ENCODE results near the gene NEK10.

Gene NEK10

GRCh38 chr3:27080258-27080525 is 289.0 kb downstream of the NEK10 start:
- H3K4me3 ChIP-seq (ENCODE audit: low read depth in 1 of 2, low read length in 1 of 2), result no peak overlapping the region
- H3K27ac ChIP-seq, result no peak overlapping the region
- no peaks in the 10 kb centered on the region for H3K4me1 ChIP-seq (ENCODE audit: control insufficient read depth in 1 of 2, insufficient read depth in 1 of 2, low read depth in 1 of 2, low read length in 1 of 2)
- H3K36me3 ChIP-seq, result no peaks in the 10 kb centered on the region
- TF ChIP-seq CTCF (IDR thresholded peaks at IDR 0.05), result no peak
- H3K9me3 ChIP-seq, result no peaks in the 10 kb centered on the region
- H3K27me3 ChIP-seq, result no peaks in the 10 kb centered on the region

DNA sequence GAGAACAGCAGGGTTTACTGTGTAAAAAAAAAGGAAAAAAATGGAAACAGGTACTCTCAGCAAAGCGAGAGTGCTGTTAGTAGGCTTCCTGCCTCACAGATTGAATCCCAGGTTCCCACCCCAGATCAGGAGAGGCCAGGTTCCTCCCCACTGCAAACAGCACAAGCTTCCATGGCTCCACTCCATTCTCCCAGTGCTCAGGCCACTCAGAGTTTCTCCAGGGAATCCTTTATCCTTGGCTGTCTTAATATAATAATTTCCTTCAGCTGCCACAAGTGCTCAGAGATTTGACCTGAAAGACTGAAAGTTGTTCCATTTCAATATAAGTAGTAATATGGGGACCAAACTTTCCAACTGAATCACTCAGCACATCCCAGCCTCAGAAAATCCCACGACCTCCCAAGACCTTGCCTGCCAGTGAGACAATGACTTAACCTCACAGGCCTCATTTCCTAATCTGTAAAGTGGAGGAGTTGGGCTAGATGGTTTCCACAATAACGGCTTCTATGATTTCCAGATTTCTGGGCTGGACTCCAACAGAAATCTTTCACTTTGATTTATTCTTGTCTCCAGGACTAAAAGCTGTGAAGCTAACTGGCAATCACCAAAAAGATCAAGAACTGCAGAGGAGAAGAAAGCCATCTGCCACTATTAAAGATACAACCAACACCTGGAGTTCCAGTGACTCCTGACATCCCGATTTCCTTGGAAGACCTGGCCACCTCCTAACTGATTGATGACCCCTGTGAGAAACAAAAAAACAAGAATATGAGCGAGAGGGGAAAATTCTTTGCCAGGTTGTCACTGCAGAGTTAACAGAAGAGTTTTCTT is 289.5 kb downstream of the NEK10 start:
- Histone ChIP-seq H3K36me3 (no peaks in the 10 kb centered on the region), H3K27me3 (no peaks in the 10 kb centered on the region), H3K9me3 (no peaks in the 10 kb centered on the region), H3K27ac (no peak overlapping the region), H3K4me3 (ENCODE audit: low read depth in 1 of 2, low read length in 1 of 2) (no peak overlapping the region), H3K4me1 (ENCODE audit: control insufficient read depth in 1 of 2, insufficient read depth in 1 of 2, low read depth in 1 of 2, low read length in 1 of 2) (no peaks in the 10 kb centered on the region)
- TF ChIP-seq CTCF (IDR thresholded peaks at IDR 0.05), result no peak

- H3K4me1 ChIP-seq (ENCODE audit: control insufficient read depth in 1 of 2, insufficient read depth in 1 of 2, low read depth in 1 of 2, low read length in 1 of 2), result no peaks in the 10 kb centered on the region
- no peaks in the 10 kb centered on the region for H3K36me3 ChIP-seq
- no peak overlapping the region for H3K4me3 ChIP-seq (ENCODE audit: low read depth in 1 of 2, low read length in 1 of 2)
- no peak for TF ChIP-seq CTCF (IDR thresholded peaks at IDR 0.05)
- H3K27me3 ChIP-seq, result no peaks in the 10 kb centered on the region
- H3K27ac ChIP-seq, result no peak overlapping the region
- no peaks in the 10 kb centered on the region for H3K9me3 ChIP-seq
These were observed 290.8 kb downstream of the NEK10 start for GRCh38 chr3:27078246-27078913.

DNA sequence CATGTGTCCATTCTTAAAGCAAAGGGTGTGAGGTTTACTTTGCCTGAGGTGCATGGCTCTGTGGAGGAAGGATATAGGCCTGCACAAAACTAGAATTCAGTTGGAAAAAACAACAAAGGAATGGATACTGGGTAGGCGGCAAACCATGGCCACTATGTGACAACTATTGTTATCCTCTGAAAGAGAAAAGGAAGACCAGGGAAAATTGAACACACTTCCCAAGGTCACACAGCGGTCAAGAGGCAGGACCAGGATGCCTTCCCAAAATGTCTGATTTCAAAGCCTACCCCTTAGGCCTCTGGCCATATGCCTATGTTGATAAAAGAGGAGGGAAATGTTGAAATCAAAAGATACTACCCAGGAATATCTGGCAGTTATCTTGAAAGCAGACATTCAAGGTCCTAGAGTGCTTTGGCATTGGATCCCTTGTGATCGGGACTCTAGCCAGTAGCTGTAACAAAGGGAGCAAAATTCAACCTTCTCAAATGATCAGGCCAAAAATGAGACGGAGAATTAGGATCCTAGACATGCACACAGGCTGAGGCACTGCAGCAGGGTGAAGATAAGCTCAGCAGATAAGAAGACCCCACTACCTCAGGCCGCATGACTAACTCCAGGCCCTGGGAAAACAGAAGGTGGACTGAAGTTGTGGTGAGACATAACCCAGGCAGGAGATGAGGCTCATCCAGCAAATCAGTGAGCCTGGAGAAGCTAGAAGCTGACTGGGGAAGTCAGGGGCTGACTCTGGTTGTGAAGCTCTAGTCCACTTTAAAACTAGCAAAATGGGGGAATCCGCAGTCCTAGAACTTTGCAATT is 292.2 kb downstream of the NEK10 start:
- Histone ChIP-seq H3K4me3 (ENCODE audit: low read depth in 1 of 2, low read length in 1 of 2) (no peak overlapping the region), H3K9me3 (no peaks in the 10 kb centered on the region), H3K27me3 (no peaks in the 10 kb centered on the region), H3K27ac (no peak overlapping the region), H3K36me3 (no peaks in the 10 kb centered on the region), H3K4me1 (ENCODE audit: control insufficient read depth in 1 of 2, insufficient read depth in 1 of 2, low read depth in 1 of 2, low read length in 1 of 2) (no peaks in the 10 kb centered on the region)
- TF ChIP-seq CTCF (IDR thresholded peaks at IDR 0.05), result no peak

DNA sequence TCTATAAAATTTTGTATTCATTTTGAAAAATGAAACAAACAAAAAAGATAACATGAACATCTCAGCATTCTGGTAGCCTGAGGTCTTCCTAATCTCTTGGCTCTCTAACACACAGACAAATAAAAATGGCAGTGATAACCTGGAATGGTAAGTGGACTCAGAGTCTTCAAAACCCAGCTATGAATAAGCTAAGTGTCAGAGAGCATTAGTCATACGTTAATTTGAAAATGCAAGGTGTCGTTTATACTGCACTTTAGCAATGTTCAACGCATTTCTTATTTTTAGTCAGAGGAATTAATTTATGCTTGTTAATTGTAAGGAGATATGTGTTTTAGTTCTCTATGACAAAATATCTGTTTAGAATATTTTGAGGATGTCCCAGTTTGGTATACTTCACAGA is 294.3 kb downstream of the NEK10 start:
- no peak for TF ChIP-seq CTCF (IDR thresholded peaks at IDR 0.05)
- no peaks in the 10 kb centered on the region for H3K27me3 ChIP-seq
- H3K4me3 ChIP-seq (ENCODE audit: low read depth in 1 of 2, low read length in 1 of 2), result no peak overlapping the region
- no peaks in the 10 kb centered on the region for H3K4me1 ChIP-seq (ENCODE audit: control insufficient read depth in 1 of 2, insufficient read depth in 1 of 2, low read depth in 1 of 2, low read length in 1 of 2)
- H3K27ac ChIP-seq, result no peak overlapping the region
- H3K9me3 ChIP-seq, result no peaks in the 10 kb centered on the region
- H3K36me3 ChIP-seq, result no peaks in the 10 kb centered on the region
